Muscle layer of colon (tissue), 2 donors: ENCODE data around the gene HIPK1.
A peak's percentile ranks its signal among the peaks of the same experiment; 100 is the strongest.

ENCODE experiments used
- H3K27ac ChIP-seq: one replicate; pipeline ENCODE4 v1.7.0; 2013; ENCODE audit warnings: low read depth, mild to moderate bottlenecking, low read length, moderate library complexity
- H3K27me3 ChIP-seq, 2 donors: one replicate each; pipeline ENCODE4 v1.7.0; 2013; ENCODE audit warnings: low read length in 2 of 2, mild to moderate bottlenecking in 2 of 2; ENCODE audit not compliant: insufficient read depth in 2 of 2, control insufficient read depth in 1 of 2
- H3K36me3 ChIP-seq: one replicate; pipeline ENCODE4 v1.7.0; 2013; ENCODE audit warnings: mild to moderate bottlenecking, low read length; ENCODE audit not compliant: insufficient read depth
- H3K4me1 ChIP-seq: one replicate; pipeline ENCODE4 v1.7.0; 2013; ENCODE audit warnings: mild to moderate bottlenecking, low read length; ENCODE audit not compliant: insufficient read depth
- H3K4me3 ChIP-seq, 2 donors: one replicate each; pipeline ENCODE4 v1.7.0; 2013; ENCODE audit warnings: low read length in 2 of 2, low read depth in 1 of 2, mild to moderate bottlenecking in 1 of 2, moderate library complexity in 1 of 2
- H3K9ac ChIP-seq: one replicate; pipeline ENCODE4 v1.7.0; 2013; ENCODE audit warnings: low read length
- H3K9me3 ChIP-seq: one replicate; pipeline ENCODE4 v1.7.0; 2013; ENCODE audit warnings: mild to moderate bottlenecking, low read length
- donor health status: abdominal sarcoma.
- donor health status: Adenocarcinoma of cecum.

The HIPK1 gene

DNA sequence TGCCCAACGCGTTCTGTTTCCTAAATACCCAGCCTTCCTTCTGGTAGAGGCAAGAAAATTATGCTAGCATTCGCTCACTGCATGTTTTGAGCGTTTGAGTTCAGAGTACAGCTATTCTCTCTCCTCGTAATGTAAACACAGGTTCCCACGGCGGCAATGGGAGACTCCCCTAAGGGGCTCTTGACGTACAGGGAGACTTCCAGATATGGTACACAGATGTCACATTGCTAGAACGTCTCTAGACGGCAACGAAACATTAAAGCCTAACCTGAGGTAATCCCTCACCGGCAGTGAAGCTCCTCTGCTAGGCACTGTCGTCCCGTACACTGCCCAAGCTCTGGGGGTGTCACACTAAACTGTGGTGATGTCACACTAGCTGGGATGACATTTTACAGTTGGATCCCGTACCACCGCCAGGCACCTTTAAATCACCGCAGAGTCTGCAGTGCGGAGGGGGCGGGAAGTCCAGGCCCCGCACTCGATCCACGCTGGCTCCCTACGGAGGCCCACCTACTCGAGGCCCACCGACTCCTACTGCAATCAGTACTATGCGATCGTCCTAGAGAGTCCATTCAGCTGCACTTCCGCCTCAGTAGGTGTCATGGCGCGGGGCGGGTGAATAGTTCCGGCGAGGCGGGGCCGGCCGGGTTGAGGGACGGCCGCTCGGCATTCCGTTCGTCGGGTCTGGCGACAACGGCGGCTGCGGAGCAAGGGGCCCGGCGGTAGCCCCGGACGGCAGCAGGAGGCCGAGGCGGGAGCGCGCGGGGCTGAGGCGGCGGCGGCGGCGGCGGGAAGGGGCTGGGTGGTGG, at the start of gene HIPK1:
HIPK1 (plus strand) TSS at position 384 of the 809 bp plus-strand sequence.
- Histone ChIP-seq H3K9me3 (no peaks in the 10 kb centered on the region), H3K9ac (peak within 1 kb of the TSS; percentile 99), H3K36me3 (no peaks in the 10 kb centered on the region), H3K27ac (peak within 1 kb of the TSS; percentile 98), H3K4me1 (peaks cover 44% of the 10 kb centered on the region), H3K4me3 (peak within 1 kb of the TSS; percentile 88 to 99), H3K27me3 (no peaks in the 10 kb centered on the region)

DNA sequence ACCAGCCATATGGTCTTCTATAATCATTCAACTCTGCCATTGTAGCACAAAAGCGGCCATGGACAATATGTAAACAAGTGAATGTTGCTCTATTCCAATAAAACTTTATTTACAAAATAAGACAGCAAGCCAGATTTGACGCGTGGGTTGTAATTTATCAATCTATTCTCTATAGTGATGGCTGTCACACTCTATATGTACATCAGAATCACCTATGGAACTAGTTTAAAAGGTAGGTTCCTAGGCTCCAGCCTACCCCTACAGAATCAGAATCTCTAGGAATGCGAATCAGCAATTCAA, 49.4 kb upstream of the HIPK1 start:
- no peak overlapping the region for H3K4me3 ChIP-seq
- H3K9me3 ChIP-seq = no peaks in the 10 kb centered on the region
- H3K27ac ChIP-seq = no peak overlapping the region
- H3K36me3 ChIP-seq = no peaks in the 10 kb centered on the region
- H3K9ac ChIP-seq = no peak overlapping the region
- no peaks in the 10 kb centered on the region for H3K4me1 ChIP-seq
- no peaks in the 10 kb centered on the region for H3K27me3 ChIP-seq

DNA sequence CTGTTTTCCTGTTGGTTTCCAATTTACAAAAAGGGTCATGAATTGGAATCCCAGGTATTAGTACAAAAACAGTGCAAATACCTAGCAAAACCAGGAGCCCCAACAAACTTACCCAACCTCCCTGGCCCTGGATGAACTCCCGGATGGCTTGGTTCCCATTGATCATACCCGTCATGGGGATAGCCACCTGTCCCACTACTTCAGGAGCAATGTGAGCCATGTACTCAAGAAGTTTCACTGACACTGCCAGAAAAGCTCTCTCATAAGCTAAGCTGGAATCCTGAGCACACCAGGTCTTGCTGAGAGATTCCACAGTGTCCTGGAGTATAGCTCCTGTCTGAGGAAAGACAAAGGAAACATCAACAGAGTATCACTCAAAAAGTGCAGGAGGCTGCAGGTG, 47.5 kb upstream of the HIPK1 start:
- Histone ChIP-seq H3K36me3 (no peaks in the 10 kb centered on the region), H3K27ac (no peak overlapping the region), H3K4me3 (no peak overlapping the region)

DNA sequence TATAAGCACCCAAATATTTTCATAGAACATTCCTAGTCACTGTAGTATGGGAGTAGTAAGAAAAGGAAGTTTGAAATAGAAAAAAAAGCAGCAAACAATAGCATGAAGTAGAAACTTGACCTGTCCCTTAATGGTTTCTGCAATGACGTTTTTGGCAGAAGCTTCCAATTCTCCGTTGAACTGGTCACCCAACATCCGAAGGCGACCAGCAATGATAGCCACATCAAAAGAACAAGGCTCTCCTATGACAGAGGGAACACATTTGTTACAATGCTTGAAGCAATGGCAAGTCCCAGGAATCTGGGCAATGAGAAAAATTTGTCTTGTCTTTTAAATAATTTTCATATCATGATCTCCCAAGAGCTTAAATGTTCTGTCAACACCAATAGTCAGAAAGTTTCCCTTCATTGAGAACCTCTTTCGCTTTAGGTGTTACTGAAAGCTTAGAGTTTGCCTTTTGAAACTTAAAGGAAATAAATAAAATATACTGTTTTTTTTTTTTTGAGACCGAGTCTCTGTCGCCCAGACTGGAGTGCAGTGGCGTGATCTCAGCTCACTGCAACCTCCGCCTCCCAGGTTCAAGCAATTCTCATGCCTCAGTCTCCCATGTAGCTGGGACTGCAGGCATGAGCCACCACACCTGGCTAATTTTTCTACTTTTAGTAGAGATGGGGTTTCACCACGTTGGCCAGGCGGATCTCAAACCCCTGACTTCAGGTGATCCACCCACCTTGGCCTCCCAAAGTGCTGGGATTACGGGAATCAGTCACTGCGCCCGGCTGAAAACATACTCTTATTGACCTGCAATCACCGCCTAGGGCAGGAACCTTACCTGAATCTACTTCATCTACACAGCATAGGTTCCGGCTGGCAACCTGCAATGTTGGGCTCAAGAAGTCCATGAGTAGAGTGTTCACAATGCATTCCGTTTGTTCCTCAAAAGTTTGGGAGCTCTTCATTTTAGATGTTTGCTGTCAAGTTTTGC, 42.4 kb upstream of the HIPK1 start:
- Histone ChIP-seq H3K4me1 (no peaks in the 10 kb centered on the region), H3K4me3 (no peak overlapping the region), H3K36me3 (no peaks in the 10 kb centered on the region), H3K27me3 (no peaks in the 10 kb centered on the region), H3K9ac (no peak overlapping the region), H3K27ac (no peak overlapping the region), H3K9me3 (no peaks in the 10 kb centered on the region)

More for the DNA sequence above, 47.5 kb upstream of the HIPK1 start:
- Histone ChIP-seq H3K9ac (no peak overlapping the region), H3K27me3 (no peaks in the 10 kb centered on the region), H3K9me3 (no peaks in the 10 kb centered on the region), H3K4me1 (no peaks in the 10 kb centered on the region)

DNA sequence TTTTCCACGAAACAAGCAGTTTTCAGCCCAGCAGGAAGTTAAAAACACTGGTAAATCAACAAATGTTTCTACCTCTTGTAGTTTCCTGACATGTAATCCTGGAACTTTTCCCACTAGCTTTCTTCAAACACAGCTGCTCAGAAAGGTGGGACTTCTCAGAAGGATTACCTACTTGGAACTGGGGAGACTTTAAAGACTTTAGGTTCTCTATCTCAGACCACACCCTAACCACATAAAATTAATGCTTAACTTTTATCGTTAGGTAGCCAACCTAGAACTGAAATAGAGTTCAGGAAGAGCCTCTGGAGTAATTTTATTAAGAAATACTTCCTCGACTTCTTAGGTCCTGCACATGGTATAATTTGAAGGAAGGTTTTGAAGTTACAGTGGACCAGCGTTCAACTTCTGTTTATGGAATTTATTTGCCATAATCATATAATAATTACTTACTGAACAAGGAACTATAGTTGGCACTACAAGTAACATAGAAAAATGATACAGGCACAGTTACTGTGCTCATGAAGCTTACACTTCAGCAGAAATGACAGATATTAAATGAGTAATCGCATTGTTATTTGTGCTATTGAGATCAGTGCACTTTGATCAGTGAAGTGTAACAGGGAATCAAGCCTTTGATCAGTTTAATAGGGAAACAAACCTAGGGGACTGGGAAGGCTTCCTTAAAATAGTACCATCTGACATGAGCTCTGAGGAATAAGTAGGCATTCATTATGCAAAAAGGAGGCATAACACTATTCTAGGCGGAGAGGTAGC, 41.5 kb upstream of the HIPK1 start, which contains the start of gene BCL2L15:
BCL2L15 (minus strand) TSS at position 180 of the 774 bp plus-strand sequence. CDS start 206 bp downstream, outside the sequence.
- Histone ChIP-seq H3K4me3 (no peak within 1 kb of the TSS), H3K27ac (no peak within 1 kb of the TSS)

DNA sequence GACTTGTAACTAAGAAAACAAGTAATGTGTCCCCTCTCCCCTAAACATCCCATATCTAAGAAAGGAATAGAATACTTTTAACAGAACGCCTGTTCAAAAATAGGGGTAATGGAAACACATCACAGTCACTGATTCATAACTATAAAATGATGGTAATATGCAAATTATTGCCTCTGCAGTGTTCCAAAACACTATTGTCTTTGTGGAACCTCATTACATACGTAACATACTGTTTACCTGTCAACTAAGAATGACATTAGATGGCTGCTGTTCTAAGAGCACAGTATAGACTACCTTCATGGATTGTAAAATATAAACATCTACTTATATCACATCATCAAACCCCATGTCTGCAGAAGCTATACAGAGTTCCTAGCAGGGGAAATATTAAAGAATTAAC, 38.3 kb upstream of the HIPK1 start:
- Histone ChIP-seq H3K36me3 (peaks cover 10% of the 10 kb centered on the region), H3K27me3 (no peaks in the 10 kb centered on the region), H3K4me3 (no peak overlapping the region), H3K9ac (no peak overlapping the region), H3K9me3 (no peaks in the 10 kb centered on the region), H3K4me1 (no peaks in the 10 kb centered on the region), H3K27ac (no peak overlapping the region)

More for the DNA sequence above, 41.5 kb upstream of the HIPK1 start, which contains the start of gene BCL2L15:
- no peaks in the 10 kb centered on the region for H3K9me3 ChIP-seq
- H3K4me1 ChIP-seq = no peaks in the 10 kb centered on the region
- H3K36me3 ChIP-seq = no peaks in the 10 kb centered on the region
- no peak within 1 kb of the TSS for H3K9ac ChIP-seq
- no peaks in the 10 kb centered on the region for H3K27me3 ChIP-seq

DNA sequence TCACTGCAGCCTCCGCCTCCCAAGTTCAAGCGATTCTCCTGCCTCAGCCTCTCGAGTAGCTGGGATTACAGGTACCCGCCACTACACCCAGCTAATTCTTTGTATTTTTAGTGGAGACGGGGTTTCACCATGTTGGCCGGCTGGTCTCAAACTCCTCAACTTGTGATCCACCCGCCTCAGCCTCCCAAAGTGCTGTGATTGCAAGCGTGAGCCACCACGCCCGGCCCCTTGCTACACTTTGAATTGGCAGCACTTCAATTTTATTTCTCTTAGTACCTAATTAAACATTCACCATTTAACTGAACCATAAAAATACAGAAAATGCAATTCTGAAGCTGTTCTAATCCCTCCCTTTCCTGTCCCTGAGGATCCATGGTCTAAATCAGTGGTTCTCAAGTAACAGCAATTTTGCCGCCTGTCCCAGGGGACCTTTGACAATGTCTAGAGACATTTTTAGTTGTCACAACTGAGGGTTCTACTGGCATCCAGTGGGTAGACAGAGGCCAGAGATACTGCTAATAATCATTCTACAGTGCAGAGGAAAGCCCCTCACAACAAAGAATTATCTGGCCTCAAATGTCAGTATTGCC, 37.4 kb upstream of the HIPK1 start:
- Histone ChIP-seq H3K36me3 (peaks cover 15% of the 10 kb centered on the region), H3K4me3 (no peak overlapping the region), H3K9me3 (no peaks in the 10 kb centered on the region), H3K27ac (no peak overlapping the region), H3K9ac (no peak overlapping the region), H3K27me3 (no peaks in the 10 kb centered on the region), H3K4me1 (no peaks in the 10 kb centered on the region)

DNA sequence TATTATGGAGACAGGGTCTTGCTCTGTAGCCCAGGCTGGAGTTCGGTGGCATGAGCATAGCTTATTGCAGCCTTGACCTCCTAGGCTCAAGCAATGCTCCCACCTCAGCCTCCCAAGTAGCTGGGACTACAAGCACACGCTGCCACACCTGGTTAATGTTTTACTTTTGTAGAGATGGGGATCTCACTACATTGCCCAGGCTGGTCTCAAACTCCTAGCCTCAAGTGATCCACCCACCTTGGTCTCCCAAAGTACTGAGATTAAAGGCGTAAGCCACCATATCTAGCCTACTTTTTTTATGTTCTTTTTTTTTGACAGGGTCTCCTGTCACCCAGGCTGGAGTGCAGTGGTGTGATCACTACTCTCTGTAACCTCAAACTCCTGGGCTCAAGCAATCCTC, 35.9 kb upstream of the HIPK1 start:
- H3K4me3 ChIP-seq = no peak overlapping the region
- no peak overlapping the region for H3K27ac ChIP-seq
- H3K27me3 ChIP-seq = no peaks in the 10 kb centered on the region
- H3K9ac ChIP-seq = no peak overlapping the region
- no peaks in the 10 kb centered on the region for H3K4me1 ChIP-seq
- no peaks in the 10 kb centered on the region for H3K9me3 ChIP-seq
- H3K36me3 ChIP-seq = peaks cover 27% of the 10 kb centered on the region

DNA sequence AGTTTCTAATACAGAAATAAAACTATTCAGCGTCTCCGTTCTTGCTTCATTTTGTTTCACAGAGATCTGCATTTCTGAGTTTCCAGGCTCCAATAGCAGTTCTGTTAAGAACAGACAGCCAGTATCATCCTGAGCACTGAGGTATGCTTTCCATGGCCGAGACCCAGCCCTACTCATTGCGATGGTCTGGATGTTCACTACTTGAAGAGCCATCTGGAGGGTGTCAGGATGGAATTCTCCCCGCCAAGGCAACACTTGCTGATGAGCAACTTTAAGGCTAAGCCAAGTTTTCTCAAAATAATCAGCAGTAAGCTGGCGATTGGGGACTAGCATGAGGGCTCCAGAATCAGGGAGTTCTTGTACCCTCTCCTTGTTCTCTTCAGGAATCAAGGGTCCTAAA, 34.0 kb upstream of the HIPK1 start:
- Histone ChIP-seq H3K36me3 (peaks cover 41% of the 10 kb centered on the region), H3K27ac (no peak overlapping the region), H3K9me3 (no peaks in the 10 kb centered on the region), H3K4me3 (no peak overlapping the region), H3K9ac (no peak overlapping the region), H3K27me3 (no peaks in the 10 kb centered on the region), H3K4me1 (no peaks in the 10 kb centered on the region)

DNA sequence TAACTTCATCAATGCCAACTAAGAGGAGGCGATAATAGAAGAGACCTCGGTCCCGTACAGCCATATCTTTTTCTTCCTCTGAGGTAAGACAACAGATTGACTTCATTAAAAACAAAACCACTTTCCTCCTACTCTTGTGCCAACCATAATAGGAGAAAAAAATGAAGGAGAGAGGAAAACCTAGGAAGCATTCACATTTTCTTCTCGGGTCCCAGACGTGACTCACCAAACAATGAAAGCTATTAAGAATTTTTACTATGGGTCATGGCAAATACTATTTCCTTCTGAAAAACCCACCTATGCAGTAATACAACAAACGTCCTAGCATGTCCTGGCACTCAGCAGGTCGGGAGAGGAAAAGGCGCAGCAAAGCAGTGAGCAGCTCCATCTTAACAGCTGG, 33.2 kb upstream of the HIPK1 start:
- no peak overlapping the region for H3K9ac ChIP-seq
- H3K4me1 ChIP-seq = no peaks in the 10 kb centered on the region
- H3K27me3 ChIP-seq = no peaks in the 10 kb centered on the region
- no peak overlapping the region for H3K4me3 ChIP-seq
- H3K36me3 ChIP-seq = peaks cover 43% of the 10 kb centered on the region
- no peaks in the 10 kb centered on the region for H3K9me3 ChIP-seq
- H3K27ac ChIP-seq = no peak overlapping the region
